Activated CD8-positive, alpha-beta T cell treated with anti-CD3 and anti-CD28 coated beads for 36 hours (primary cell): Measurements from ENCODE around the gene JMJD8. TPM values are rescaled to one million over a fixed set of nuclear protein-coding genes. Genes with fewer than 3 reads are reported as not detected.

Experiments
- ATAC-seq: fragments of 200-7000 bp; cut with Tn5 transposase; one replicate; pipeline ENCODE4 v1.10.0; 2021; ENCODE audit warnings: mild to moderate bottlenecking, moderate library complexity
- CTCF ChIA-PET: fragments of 350-600 bp; sonication (Branson Sonifier 250); formaldehyde crosslinking; loops from one replicate; lab custom pipeline; 2021; ENCODE audit warnings: antibody characterized with exemption; lab: Charles Lee
- POLR2A ChIA-PET: fragments of 350-600 bp; sonication (Branson Sonifier 250); formaldehyde crosslinking; loops from one replicate; lab custom pipeline; 2021; ENCODE audit warnings: antibody characterized with exemption; lab: Charles Lee
- DNase-seq: peaks from one replicate; pipeline ENCODE4 v3.0.0-alpha.2; 2020
- H3K27ac Mint-ChIP-seq: one replicate; pipeline ENCODE4 v1.8.0; 2021; ENCODE audit warnings: mild to moderate bottlenecking, mixed read lengths
- H3K27me3 Mint-ChIP-seq: one replicate; pipeline ENCODE4 v1.8.0; 2021; ENCODE audit warnings: mixed read lengths
- H3K36me3 Mint-ChIP-seq: one replicate; pipeline ENCODE4 v1.8.0; 2021; ENCODE audit warnings: low read depth, mixed read lengths
- H3K4me1 Mint-ChIP-seq: one replicate; pipeline ENCODE4 v1.8.0; 2021; ENCODE audit warnings: low read depth, mixed read lengths
- H3K4me3 Mint-ChIP-seq: one replicate; pipeline ENCODE4 v1.8.0; 2021; ENCODE audit warnings: mild to moderate bottlenecking, moderate library complexity, mixed read lengths
- H3K9me3 Mint-ChIP-seq: one replicate; pipeline ENCODE4 v1.8.0; 2021; ENCODE audit warnings: mixed read lengths
- intact Hi-C: fragments of 100-400 bp; cut with micrococcal nuclease; formaldehyde crosslinking; loops from one replicate; pipeline ENCODE4 v1.10.0; 2022
- total RNA-seq, 2 experiments: library from RNA; stranded (reverse); gene quantifications; one replicate each; pipeline ENCODE4 v1.2.3, GENCODE V29; 2021
- TF ChIP-seq, protein P1 (sequence below): fragments of 200-600 bp; IDR thresholded peaks from one replicate; pipeline ENCODE4 v1.8.0; 2022; ENCODE audit warnings: antibody characterized with exemption, mild to moderate bottlenecking

JMJD8 gene
- total RNA-seq, 2 experiments from 2014 or later, result 26.2 to 28.7 TPM

- no peak for ATAC-seq
- intact Hi-C loops, result loop anchor here (10.0 kb wide), 1 partner anchor 85 kb away; no protein-coding TSS in a partner anchor
- Mint-ChIP-seq H3K4me3 (peak overlapping the region; percentile 75), H3K27me3 (no peaks in the 10 kb centered on the region), H3K4me1 (peaks cover 9% of the 10 kb centered on the region), H3K27ac (peak overlapping the region; percentile 20), H3K9me3 (no peaks in the 10 kb centered on the region), H3K36me3 (peaks cover 10% of the 10 kb centered on the region)
- CTCF ChIA-PET, result no interaction called here
- no peak for DNase-seq
- TF ChIP-seq, protein P1, sequence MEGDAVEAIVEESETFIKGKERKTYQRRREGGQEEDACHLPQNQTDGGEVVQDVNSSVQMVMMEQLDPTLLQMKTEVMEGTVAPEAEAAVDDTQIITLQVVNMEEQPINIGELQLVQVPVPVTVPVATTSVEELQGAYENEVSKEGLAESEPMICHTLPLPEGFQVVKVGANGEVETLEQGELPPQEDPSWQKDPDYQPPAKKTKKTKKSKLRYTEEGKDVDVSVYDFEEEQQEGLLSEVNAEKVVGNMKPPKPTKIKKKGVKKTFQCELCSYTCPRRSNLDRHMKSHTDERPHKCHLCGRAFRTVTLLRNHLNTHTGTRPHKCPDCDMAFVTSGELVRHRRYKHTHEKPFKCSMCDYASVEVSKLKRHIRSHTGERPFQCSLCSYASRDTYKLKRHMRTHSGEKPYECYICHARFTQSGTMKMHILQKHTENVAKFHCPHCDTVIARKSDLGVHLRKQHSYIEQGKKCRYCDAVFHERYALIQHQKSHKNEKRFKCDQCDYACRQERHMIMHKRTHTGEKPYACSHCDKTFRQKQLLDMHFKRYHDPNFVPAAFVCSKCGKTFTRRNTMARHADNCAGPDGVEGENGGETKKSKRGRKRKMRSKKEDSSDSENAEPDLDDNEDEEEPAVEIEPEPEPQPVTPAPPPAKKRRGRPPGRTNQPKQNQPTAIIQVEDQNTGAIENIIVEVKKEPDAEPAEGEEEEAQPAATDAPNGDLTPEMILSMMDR, result no peak
- POLR2A ChIA-PET, result interaction anchor here (1.5 to 2.7 kb wide), 2 partner anchors 9 to 19 kb away, joined by 9 to 11 read pairs; partner anchors contain the start of gene WDR90
Observed at GRCh38 chr16:669666-670065, 14.5 kb downstream of the JMJD8 start.

DNA sequence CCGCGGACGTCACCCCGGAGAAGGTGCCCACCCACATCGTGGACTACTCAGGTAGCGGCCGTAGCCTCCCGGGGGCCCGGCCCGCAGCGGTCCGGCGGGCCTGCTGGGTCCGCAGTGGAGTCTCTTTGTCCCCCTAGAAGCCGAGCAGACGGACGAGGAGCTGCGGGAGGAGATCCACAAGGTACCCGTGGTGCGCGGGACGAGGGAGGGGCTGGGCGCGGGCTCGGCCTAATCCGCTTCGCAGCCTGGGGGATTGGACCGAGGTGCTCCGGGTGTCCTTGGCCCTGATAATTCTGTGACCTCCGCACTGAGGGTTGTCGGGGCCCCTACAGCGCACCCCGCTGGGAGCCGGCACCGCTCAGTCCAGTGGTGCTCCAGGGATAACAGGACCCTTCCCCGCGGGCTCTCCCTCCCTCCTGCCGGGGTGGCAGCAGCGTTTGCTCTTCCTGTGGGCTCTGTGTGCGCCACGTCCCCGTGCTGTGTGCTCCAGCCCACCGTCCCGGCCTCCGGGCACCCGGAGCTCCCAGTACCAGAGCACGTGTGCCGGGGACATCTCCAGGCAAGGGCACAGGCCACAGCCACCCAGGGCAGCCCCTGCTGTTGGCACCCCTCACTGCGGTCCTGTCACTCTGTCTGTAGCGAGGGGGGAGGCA, 15.5 kb downstream of the JMJD8 start:
- peak overlapping the region; percentile 75 for H3K4me3 Mint-ChIP-seq
- no peak for DNase-seq
- H3K4me1 Mint-ChIP-seq, result peaks cover 9% of the 10 kb centered on the region
- no peaks in the 10 kb centered on the region for H3K9me3 Mint-ChIP-seq
- peaks cover 10% of the 10 kb centered on the region for H3K36me3 Mint-ChIP-seq
- H3K27ac Mint-ChIP-seq, result peak overlapping the region; percentile 61
- POLR2A ChIA-PET, result interaction anchor here (1.0 to 2.7 kb wide), 6 partner anchors 10 to 80 kb away, joined by 3 to 11 read pairs (median 4); partner anchors contain the start of genes STUB1 and WDR90
- TF ChIP-seq, protein P1, result no peak
- no peaks in the 10 kb centered on the region for H3K27me3 Mint-ChIP-seq
- CTCF ChIA-PET, result interaction anchor here (0.9 to 2.7 kb wide), 5 partner anchors 8 to 21 kb away, joined by 3 to 9 read pairs (median 3); no protein-coding TSS in a partner anchor
- intact Hi-C loops, result loop anchor here (10.0 kb wide), 1 partner anchor 84 kb away; no protein-coding TSS in a partner anchor
- ATAC-seq, result no peak

DNA sequence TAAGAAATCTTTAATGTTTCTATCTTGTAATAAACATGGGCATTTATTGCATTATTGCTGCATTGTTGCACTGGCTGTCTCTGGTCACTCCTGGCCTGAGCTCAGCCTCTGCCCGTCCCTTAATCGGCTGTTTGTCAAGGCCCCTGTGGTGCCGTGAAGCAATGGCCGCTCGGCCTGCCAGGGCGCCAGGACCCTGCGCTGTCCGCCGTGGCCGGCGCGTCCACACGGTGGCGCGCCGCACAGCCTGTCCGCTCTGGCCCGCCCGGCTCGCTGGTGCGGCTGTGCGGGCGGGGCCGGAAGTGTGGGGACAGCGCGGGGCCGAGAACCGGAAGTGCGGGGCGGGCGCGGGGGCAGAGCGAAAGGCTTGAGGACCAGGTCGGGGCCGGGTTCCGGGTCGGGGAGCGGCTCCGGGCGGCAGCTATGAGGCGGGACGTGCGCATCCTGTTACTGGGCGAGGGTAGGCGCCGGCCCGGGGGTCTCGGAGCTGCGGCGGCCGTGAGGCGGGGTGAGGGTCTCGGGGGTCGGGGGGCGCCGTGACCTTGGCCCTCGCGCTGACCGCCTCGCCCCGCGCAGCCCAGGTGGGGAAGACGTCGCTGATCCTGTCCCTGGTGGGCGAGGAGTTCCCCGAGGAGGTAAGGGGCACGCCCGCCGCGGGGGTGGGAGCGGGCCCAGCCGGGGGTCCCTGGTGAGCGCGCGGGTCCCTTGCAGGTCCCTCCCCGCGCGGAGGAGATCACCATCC, 16.2 kb downstream of the JMJD8 start, which contains the start of gene RHOT2:
Gene RHOT2 (plus strand): TSS at position 353 of the 739 bp plus-strand sequence. CDS start 68 bp downstream, at position 421.
- CTCF ChIA-PET, result interaction anchor here (0.8 to 2.7 kb wide), 9 partner anchors 9 to 52 kb away, joined by 3 to 9 read pairs (median 3); partner anchors contain the start of genes METRN and WDR90
- H3K9me3 Mint-ChIP-seq, result no peaks in the 10 kb centered on the region
- intact Hi-C loops, result loop anchor here (10.0 kb wide), 1 partner anchor 83 kb away; no protein-coding TSS in a partner anchor
- POLR2A ChIA-PET, result interaction anchor here (0.5 to 2.7 kb wide), 8 partner anchors 11 to 79 kb away, joined by 3 to 11 read pairs (median 4); partner anchors contain the start of genes STUB1 and WDR90
- DNase-seq (peak; percentile 95), ATAC-seq (peak; percentile 98)
- peaks cover 9% of the 10 kb centered on the region for H3K4me1 Mint-ChIP-seq
- H3K27me3 Mint-ChIP-seq, result no peaks in the 10 kb centered on the region
- peaks cover 10% of the 10 kb centered on the region for H3K36me3 Mint-ChIP-seq
- TF ChIP-seq, protein P1, result peak; percentile 75
- peak within 1 kb of the TSS; percentile 75 for H3K4me3 Mint-ChIP-seq
- peak within 1 kb of the TSS; percentile 84 for H3K27ac Mint-ChIP-seq

- DNase-seq (no peak), ATAC-seq (no peak)
- Mint-ChIP-seq H3K4me3 (peak overlapping the region; percentile 75), H3K36me3 (peaks cover 12% of the 10 kb centered on the region), H3K4me1 (peaks cover 9% of the 10 kb centered on the region), H3K27me3 (no peaks in the 10 kb centered on the region), H3K9me3 (no peaks in the 10 kb centered on the region), H3K27ac (peak overlapping the region; percentile 84)
- intact Hi-C loops, result loop anchor here (10.0 kb wide), 1 partner anchor 82 kb away; no protein-coding TSS in a partner anchor
- ChIA-PET CTCF (interaction anchor here (0.8 to 2.7 kb wide), 10 partner anchors 8 to 53 kb away, joined by 3 to 9 read pairs (median 3); partner anchors contain the start of genes METRN, RHBDL1 and WDR90), POLR2A (interaction anchor here (0.5 to 2.7 kb wide), 9 partner anchors 9 to 54 kb away, joined by 3 to 11 read pairs (median 3); partner anchors contain the start of genes RHBDL1, STUB1 and WDR90)
- TF ChIP-seq, protein P1, result no peak
Observed at GRCh38 chr16:667113-667779, 16.9 kb downstream of the JMJD8 start.
